GM18520 (cell line): ENCODE data around the gene NPM1.
"Not testable (repeated sequence)": the region's sequence is repeated elsewhere in the genome, so short reads cannot be mapped to it uniquely, and the experiment has no call there.

ENCODE experiments used
- ATAC-seq: cut with Tn5 transposase; IDR thresholded peaks from one replicate; pipeline ENCODE4 v1.9.1; 2021; ENCODE audit not compliant: unreplicated experiment

The NPM1 gene

DNA sequence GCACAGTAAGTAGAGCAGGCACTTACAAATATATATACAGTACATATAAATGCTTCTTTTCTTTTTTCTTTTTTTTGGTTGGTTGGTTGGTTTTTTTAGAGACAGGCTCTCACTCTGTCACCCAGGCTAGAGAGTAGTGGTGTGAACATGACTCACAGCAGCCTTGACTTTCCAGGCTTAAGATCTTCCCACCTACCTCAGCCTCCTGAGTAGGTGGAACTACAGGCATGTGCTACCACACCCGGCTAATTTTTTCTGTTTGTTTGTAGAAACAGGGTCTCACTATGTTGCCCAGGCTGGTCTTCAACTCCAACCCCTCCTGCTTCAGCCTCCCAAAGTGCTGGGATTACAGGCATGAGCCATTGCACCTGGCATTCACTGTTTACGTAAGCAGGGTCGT is 2.6 kb upstream of the NPM1 start:
- not testable (repeated sequence) for ATAC-seq

DNA sequence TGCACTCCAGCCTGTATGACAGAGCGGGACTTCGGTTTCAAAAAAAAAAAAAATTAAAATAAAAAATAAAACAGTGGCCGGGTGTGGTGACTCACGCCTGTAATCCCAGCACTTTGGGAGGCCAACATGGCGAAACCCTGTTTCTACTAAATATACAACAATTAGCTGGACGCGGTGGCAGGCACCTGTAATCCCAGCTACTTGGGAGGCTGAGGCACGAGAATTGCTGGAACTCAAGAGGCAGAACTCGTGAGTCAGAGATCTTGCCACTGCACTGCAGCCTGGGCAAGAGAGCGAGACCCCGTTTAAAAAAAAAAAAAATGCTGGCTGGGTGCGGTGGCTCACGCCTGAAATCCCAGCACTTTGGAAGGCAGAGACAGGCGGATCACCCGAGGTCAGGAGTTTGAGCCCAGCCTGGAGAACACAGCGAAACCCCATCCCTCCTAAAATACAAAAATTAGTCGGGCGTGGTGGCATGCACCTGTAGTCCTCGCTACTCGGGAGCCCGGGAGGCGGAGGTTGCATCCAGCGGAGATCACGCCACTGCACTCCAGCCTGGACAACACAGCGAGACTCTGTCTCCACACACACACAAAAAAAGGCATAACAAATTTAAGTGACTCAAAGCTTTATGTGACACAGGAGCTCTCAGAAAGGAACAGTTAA is 1.5 kb upstream of the NPM1 start:
- no peak for ATAC-seq

DNA sequence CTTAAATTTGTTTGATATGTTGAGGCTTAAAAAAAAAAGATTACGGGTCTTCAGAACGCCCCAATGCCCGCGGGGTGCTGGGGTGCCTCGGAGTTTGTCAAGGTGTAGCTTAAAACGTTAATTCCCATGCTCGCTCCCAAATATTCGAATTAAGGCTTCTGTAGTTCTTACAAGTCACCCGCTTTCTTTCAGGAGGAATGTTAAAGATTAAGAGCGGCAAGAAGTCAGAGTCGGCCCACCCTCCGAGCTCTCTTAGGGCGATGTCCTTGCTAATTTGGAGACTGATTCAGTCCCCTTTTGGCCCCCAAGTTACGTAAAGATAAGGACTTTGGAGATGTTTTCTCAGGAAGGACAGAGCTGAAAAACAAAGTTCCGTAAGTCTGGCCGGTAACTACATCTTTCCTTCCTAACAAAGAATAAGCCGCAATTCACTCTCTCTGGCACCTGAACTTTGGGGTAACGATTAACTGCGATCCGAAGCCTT is 746 bp upstream of the NPM1 start:
- no peak for ATAC-seq

DNA sequence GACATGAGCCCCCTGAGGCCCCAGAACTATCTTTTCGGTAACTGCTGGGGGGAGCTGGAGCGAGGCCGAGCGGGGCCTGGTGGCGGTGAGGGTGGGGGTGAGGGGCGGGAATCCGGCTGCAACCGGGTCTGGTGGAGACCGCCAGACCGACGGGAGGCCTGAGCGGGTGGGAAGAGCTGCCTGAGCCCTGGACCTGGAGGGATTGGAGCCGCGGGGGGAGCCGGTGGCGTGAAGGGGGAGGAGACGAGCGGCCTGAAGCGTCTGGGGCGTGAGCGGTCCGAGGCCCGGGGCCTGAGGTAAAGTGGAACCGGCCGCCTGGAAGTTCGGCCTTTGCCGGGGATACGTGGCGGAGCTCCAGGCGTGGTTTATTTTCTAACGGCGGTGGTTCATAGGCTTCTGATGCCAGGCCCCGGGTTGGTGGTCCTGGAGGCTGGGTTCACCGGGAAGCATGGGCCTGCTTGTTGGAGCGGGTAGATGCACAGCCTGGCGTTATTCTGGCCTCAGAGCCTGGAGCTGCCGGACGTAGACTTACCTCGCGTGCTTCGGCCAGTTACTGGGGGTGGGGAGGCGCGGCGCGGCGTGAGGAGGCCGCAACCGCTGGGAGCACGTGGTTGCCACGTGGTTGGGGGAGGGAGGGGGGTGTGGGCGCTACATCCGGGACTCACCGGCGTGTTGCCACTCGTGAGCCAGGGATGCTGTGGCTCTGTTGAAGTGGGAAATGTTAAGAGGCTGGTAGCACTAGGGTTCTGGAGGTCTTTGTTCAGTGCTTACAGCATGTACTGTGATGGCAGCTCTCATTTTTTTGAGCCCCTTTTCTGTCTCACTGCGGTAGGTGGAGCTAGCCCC is 544 bp downstream of the NPM1 start:
- peak; percentile 26 for ATAC-seq

DNA sequence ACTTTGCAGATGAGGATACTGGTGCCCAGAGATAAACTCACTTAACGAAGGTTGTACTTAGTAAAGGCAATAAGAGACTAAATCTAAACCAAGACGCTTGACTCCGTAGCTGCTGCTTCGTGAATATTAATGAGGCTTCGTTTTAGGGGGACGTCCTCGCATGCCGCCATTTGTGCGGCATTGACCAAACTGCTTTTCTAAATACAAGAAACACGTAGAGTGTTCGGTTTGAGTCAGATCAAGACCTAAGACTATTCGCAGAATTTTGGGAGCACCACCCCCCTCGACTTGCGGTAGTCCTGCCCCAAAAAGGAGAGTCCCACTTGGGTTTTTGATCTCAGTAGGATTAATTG is 1.1 kb downstream of the NPM1 start:
- peak; percentile 2 for ATAC-seq

DNA sequence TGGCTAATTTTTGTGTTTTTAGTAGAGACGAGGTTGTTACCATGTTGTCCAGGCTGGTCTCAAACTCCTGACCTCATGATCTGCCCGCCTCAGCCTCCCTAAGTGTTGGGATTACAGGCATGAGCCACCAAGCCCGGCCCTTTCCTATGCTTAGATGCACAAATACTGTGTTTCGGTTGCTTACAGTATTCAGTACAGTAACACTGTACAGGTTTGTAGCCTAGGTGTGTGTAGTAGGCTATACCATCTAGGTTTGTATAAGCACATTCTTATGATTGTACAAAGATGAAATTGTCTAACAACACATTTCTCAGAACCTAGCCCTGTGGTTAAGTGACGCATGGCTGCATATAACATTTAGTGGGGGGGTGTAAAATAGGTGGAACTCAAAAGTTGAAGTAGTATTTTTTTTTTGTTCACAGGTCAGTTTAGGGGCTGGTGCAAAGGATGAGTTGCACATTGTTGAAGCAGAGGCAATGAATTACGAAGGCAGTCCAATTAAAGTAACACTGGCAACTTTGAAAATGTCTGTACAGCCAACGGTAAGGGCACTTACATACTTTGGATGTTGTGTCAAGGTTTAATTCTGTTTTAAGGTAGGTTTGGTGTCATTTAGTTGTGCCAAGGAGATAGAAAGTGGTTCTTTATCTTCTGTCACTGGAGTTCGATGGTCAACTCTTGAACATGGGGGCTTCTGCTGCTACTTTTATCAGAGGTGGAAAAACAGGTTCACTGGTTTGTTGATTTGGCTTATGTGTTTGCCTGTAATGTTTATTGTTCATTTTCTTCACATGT is 3.4 kb downstream of the NPM1 start:
- no peak for ATAC-seq

DNA sequence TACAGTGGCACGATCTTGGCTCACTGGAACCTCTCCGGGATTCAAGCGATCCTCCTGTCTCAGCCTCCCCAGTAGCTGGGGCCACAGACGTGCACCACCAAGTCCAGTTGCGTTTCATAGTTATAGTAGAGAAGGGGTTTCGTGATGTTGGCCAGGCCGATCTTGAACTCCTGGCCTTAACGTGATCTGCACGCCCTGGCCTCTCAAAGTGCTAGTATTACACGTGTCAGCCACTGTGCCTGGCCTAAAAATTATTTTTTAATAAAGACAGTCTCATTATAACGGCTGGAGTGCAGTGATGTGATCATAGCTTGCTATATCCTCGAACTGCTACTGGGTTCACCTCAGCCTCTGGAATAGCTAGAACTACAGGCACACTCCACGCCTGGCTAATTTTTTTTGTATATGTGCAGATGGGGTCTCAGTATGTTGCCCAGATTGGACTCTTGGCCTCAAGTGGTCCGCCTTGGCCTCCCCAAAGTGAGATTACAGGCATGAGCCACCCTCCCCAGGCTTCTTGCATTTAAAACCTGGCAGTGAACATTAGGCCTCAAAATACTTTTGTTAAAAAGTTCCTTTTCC is 4.4 kb downstream of the NPM1 start:
- ATAC-seq: no peak

DNA sequence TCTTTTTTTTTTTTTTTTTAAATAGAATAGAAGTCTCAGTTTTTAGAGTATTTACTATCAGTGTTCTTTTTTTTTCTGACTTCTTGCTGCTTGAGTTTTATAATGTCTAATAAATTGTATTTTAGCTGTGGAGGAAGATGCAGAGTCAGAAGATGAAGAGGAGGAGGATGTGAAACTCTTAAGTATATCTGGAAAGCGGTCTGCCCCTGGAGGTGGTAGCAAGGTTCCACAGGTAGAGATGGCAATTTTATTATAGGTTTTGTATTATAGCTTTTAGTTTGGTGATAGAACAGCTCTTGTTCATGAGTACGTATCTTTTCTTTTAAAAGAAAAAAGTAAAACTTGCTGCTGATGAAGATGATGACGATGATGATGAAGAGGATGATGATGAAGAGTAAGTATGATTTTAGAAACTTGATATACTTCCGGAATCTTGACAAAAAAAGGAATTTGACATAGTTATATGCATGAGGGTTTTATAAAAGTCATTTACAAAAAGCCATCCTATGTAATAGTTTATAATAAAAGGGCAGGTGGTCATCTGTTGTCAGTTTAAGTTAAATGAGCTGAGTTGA is 5.0 kb downstream of the NPM1 start:
- no peak for ATAC-seq

DNA sequence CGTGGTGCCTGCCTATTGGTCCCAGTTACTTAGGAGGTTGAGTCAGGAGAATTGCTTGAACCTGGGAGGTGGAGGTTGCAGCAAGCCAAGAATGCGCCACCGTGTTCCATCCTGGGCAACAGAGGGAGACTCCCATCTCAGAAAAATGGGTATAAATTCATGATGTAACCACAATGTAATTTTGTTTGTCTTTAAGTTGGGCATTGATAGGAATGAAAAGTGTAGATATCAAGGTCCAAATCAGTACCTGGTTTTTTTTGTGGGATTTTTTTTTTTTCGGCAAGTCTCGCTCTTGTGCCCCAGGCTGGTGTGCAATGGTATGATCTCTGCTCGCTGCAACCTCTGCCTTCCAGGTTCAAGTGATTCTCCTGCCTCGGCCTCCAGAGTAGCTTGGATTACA is 7.4 kb downstream of the NPM1 start:
- ATAC-seq: no peak

DNA sequence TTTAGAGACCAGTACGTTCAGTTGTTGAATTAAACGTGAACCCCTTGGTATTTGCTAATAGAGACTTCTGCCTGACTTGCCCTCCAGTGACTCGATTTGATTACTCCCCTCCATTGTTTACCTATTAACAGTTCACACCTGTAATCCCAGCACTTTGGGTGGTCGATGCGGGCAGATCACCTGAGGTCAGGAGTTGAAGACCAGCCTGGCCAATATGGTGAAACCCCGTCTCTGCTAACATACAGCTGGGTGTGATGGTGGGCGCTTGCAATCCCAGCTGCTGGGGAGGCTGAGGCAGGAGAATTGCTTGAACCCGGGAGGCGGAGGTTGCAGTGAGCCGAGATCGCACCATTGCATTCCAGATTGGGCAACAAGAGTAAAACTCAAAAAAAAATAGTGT is 8.9 kb downstream of the NPM1 start:
- ATAC-seq: not testable (repeated sequence)

DNA sequence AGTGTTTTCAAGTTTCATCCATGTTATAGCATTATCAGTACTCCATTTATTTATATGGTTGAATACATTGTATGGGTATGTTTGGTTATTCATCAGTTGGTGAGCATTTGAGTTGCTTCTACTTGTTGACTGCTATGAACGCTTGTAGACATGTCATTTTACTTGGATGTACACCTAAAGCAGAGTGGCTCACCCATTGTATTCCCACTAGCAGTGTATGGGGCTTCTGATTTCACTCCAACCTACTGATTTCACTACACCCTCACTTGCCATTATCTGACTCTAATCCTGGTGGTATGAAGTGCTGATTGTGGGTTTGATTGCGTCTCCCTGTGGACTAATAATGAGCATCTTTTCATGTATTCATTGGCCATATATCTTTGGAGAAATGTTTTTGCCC is 9.5 kb downstream of the NPM1 start:
- no peak for ATAC-seq

DNA sequence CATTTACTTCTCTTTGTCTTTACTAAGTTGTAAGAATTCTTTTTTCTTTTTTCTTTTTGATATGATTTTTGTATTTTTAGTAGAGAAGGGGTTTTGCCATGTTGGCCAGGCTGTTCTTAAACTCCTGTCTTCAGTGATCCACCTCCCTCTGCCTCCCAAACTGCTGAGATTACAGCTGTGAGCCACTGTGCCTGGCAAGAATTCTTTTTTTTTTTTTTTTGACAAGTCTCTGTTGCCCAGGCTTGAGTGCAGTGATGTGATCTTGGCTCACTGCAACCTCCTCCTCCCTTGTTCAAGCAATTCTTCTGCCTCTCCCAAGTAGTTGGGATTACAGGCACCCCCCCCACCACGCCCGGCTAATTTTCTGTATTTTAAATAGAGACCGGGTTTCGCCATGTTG is 9.9 kb downstream of the NPM1 start:
- ATAC-seq: no peak

DNA sequence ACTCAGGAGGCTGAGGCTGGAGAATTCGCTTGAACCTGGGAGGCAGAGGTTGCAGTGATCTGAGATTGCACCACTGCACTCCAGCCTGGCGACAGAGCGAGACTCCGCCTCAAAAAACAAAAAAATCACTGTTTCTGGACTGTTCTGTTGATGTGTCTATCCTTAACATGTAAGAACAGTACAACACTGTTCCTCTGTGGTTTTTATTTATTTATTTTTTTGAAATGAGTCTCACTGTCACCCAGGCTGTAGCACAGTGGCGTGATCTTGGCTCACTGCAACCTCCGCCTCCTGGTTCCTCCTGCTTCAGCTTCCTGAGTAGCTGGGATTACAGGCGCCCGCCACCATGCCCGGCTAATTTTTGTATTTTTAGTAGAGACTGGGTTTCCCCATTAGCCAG is 11.0 kb downstream of the NPM1 start:
- ATAC-seq: not testable (repeated sequence)

DNA sequence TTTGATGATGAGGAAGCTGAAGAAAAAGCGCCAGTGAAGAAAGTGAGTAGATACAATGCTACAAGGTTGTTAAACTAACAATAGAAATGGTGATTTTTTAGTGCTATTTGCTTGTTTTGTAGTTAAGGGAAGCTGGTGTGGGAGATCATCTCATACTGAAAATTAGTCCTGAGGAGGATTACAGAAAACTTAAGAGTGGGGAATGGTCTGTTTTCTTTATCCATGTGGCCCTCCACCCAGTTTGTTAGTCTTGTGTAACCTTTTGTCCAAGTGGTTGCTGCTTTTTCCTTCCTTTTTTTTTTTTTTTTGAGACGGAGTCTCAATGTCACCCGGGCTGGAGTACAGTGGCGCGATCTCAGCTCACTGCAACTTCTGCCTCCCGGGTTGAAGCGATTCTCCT is 12.5 kb downstream of the NPM1 start:
- ATAC-seq: no peak

DNA sequence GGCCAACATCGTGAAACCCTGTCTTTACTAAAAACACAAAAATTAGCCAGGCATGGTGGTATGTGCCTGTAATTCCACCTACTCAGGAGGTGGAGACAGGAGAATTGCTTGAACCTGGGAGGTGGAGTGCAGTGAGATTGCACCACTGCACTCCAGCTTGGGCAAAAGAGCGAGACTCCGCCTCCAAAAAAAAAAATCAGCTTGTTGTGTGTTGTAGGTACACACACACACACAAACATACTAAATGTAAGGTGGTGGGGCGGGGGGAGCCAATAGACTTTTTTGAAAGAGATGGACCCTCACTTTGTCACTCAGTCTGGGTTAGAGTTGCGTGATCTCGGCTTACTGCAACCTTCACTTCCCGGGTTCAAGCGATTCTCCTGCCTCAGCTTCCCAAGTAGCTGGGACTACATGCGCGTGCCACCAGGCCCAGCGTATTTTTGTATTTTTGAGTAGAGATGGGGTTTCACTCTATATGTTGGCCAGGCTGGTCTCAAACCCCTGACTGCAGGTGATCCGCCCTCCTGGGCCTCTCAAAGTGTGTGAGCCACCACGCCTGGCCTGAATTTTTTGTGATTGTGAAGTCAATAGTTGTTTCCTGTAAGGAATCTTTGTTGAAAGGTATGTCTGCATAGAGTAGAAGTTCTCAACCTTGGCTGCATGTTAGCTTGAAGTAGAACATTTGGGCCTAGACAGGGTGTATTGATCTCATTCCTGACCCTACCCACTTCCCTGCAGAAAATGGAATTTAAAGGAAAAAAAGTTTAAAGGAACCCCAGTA is 13.7 kb downstream of the NPM1 start:
- ATAC-seq: no peak

DNA sequence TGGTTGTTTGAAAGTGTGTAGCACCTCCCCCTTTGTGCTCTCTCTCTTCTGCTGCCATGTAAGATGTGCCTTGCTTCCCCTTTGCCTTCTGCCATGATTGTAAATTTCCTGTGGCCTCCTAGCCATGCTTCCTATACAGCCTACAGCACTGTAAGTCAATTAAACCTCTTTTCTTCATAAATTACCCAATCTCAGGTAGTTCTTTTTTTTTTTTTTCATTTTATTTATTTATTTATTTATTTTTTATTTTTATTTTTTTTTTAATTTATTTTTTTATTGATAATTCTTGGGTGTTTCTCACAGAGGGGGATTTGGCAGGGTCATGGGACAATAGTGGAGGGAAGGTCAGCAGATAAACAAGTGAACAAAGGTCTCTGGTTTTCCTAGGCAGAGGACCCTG is 15.1 kb downstream of the NPM1 start:
- not testable (repeated sequence) for ATAC-seq

DNA sequence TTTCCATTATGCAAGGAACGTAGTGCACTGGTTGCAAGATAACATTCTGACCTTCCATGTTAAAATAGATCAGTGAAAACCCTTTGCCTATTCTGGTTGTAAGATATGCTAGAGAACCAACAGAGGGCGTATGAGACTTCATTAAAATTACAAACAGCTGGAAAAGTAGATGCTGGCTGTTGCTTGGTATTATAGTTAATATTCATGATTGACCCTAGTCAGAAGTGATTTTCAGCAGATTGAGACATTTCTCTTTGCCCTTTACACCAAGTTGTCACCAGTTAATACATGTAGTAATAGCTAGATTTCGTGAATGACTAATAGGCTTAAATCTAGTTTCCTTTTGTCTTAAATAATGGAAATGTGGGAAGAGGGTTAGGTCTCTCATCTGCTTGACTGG is 18.0 kb downstream of the NPM1 start:
- ATAC-seq: no peak

DNA sequence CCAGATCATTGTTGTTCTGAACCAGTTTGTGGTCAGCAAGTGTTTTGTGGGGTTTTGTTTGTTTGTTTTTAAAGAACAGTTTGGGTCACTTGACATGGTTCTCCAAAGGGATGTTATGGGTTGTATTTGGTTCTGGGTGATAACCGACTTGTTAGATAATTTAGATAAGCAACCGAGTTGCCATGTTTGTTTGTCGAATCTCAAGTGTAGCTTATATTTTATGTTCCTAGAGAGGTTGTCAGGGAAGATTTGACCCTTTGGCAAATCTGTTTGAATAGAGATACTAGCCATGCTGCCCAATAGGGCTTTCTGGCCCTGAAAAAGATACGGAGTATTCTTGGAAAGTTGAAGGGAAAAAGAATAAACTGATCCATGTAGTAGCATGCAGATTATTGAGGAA is 19.6 kb downstream of the NPM1 start:
- no peak for ATAC-seq

DNA sequence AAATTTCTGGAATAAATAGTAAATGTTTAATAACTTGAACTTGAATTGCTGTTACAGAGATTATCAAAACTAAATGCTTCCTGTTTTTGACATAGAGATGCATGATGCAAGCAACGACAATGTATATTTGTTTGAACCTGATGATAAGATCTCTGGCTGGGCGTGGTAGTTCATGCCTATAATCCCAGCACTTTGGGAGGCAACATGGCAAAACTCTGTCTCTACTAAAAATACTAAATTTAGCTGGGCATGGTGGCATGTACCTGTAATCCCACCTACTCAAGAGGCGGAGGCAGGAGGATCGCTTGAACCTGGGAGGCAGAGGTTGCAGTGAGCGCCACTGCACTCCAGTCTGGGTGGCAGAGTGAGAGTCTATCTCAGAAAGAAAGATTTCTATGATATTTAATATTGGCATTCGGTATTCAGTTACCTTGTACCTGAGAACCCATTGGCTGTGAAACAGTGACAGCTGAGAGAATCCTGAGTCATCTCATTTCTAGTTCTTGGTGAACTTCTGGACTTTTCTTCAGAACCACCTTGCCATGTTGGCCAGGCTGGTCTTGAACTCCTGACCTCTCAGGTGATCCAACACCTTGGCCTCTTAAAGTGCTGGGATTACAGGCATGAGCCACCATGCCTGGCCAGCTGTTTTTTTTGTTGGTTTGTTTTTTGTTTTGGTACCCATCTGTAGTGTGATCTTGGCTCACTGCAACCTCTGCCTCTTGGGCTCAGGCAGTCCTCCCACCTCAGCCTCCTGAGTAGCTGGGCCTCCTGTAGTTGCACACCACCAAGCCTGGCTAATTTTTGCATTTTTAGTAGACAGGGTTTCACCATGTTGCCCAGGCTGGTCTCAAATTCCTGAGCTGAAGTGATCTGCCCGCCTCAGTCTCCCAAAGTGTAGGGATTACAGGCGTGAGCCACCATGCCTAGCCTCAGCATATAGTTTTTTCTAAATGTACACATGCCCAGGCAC is 21.8 kb downstream of the NPM1 start:
- ATAC-seq: no peak
